NCI-H1105 treated with DMSO at 0.1 percent for 48 hours (cell line): ENCODE measurements around the gene ZNF548.
A peak's percentile ranks its signal among the peaks of the same experiment; 100 is the strongest.
"Not testable (repeated sequence)": the region's sequence is repeated elsewhere in the genome, so short reads cannot be mapped to it uniquely, and the experiment has no call there.

Experiments
- DNase-seq: peaks from one replicate; lab custom pipeline; 2025; lab: John Stamatoyannopoulos, UW

ZNF548 gene

GRCh38 chr19:57389730-57390598 is at the start of gene ZNF548:
TSS of gene ZNF548 (plus strand) at chr19:57389854. CDS start at chr19:57390100, 246 bp downstream.
- DNase-seq, result peak; percentile 99

- no peak for DNase-seq
Measured at GRCh38 chr19:57342582-57342981, 47.1 kb upstream of the ZNF548 start.

- DNase-seq, result no peak
Measured at GRCh38 chr19:57348136-57348535, 41.5 kb upstream of the ZNF548 start.

GRCh38 chr19:57350877-57351805 is 38.5 kb upstream of the ZNF548 start, which contains the start of gene ZNF304:
TSS of gene ZNF304 (plus strand) at chr19:57351271. CDS start at chr19:57351665, 394 bp downstream.
- peak; percentile 96 for DNase-seq

- DNase-seq, result no peak
Measured at GRCh38 chr19:57351867-57352266, 37.8 kb upstream of the ZNF548 start.

GRCh38 chr19:57355916-57356315 is 33.7 kb upstream of the ZNF548 start:
- no peak for DNase-seq

GRCh38 chr19:57357406-57357805 is 32.2 kb upstream of the ZNF548 start:
- no peak for DNase-seq

GRCh38 chr19:57359300-57359699 is 30.4 kb upstream of the ZNF548 start:
- DNase-seq, result no peak

- DNase-seq, result no peak
Measured at GRCh38 chr19:57362419-57362818, 27.2 kb upstream of the ZNF548 start.

- peak; percentile 99 for DNase-seq
Measured at GRCh38 chr19:57362997-57363687, 26.5 kb upstream of the ZNF548 start, which contains the start of the genes TRAPPC2B and ZNF547. TSS of gene TRAPPC2B (plus strand) at chr19:57363551. CDS start at chr19:57364834, 1,283 bp downstream. TSS of gene ZNF547 (plus strand) at chr19:57363551. CDS start at chr19:57368556, 5,005 bp downstream.

GRCh38 chr19:57363688-57364181 is 25.9 kb upstream of the ZNF548 start:
- no peak for DNase-seq

GRCh38 chr19:57366776-57367175 is 22.9 kb upstream of the ZNF548 start:
- no peak for DNase-seq

- no peak for DNase-seq
Measured at GRCh38 chr19:57374179-57374578, 15.5 kb upstream of the ZNF548 start.

- DNase-seq, result not testable (repeated sequence)
Measured at GRCh38 chr19:57374647-57375046, 15.0 kb upstream of the ZNF548 start.

GRCh38 chr19:57376151-57376550 is 13.5 kb upstream of the ZNF548 start:
- DNase-seq, result no peak

GRCh38 chr19:57377498-57378146 is 12.0 kb upstream of the ZNF548 start:
- DNase-seq, result no peak

- DNase-seq, result no peak
Measured at GRCh38 chr19:57380923-57381322, 8.7 kb upstream of the ZNF548 start.

- DNase-seq, result no peak
Measured at GRCh38 chr19:57382806-57383488, 6.7 kb upstream of the ZNF548 start.

GRCh38 chr19:57389194-57389729 is 392 bp upstream of the ZNF548 start:
- no peak for DNase-seq

- DNase-seq, result no peak
Measured at GRCh38 chr19:57395710-57396109, 6.1 kb downstream of the ZNF548 start.
